ENCODE measurements around the gene ICAM3.
A peak's percentile ranks its signal among the peaks of the same experiment; 100 is the strongest.
"Not testable (repeated sequence)": the region's sequence is repeated elsewhere in the genome, so short reads cannot be mapped to it uniquely, and the experiment has no call there.

ICAM3 gene, protein sequence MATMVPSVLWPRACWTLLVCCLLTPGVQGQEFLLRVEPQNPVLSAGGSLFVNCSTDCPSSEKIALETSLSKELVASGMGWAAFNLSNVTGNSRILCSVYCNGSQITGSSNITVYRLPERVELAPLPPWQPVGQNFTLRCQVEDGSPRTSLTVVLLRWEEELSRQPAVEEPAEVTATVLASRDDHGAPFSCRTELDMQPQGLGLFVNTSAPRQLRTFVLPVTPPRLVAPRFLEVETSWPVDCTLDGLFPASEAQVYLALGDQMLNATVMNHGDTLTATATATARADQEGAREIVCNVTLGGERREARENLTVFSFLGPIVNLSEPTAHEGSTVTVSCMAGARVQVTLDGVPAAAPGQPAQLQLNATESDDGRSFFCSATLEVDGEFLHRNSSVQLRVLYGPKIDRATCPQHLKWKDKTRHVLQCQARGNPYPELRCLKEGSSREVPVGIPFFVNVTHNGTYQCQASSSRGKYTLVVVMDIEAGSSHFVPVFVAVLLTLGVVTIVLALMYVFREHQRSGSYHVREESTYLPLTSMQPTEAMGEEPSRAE

DNA sequence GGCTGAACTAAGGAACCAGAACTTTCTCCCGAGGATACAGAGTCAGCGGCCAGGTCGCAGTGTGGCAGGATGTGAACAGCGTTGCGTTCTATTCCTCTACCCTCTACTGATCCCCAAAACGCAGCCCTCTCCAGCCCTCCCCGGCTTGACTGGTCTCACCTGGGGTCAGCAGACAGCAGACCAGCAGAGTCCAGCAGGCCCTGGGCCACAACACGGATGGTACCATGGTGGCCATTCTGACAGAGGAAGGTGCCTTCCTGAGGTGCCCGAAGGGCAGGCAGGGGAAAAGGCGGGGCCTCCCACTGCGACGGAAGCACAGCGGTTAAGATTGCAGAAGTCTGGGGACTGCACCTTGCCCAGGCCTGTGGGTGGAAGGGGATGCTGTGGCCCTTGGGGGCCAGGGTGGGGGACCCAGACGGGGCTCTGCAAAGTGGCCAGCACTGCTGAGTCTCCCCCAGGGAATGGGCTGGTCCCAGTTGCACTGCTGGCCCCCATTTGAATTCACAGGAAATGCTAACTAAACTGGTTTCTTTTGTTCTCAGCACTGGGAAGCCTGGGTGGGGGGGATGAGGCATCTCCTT is at the start of gene ICAM3:
Gene ICAM3, minus strand, starts transcription at position 245 of the 581 bp plus-strand sequence. Its CDS starts 10 bp downstream, at position 235.
- DNase-seq = peak; percentile 64 to 68

DNA sequence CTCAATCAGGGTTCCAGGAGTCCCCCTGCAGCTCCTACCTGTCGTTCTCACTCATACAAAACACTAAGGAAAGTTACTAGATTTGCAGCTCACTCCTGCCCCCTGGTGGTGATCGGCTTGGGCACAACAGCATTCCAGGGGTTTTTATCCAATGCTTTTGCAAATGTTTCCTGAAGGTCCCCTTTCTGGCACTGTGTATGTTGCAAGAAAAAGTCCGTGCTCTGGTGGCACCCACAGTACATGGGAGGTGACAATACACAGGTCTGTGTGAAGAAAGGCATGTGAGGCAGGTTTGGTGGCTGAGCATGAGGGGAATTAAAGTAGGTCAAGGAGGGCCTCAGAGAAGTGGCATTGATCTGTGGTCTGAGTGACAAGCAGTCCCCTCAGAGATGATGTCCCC is 49.5 kb upstream of the ICAM3 start:
- DNase-seq = peak; percentile 76 to 83

DNA sequence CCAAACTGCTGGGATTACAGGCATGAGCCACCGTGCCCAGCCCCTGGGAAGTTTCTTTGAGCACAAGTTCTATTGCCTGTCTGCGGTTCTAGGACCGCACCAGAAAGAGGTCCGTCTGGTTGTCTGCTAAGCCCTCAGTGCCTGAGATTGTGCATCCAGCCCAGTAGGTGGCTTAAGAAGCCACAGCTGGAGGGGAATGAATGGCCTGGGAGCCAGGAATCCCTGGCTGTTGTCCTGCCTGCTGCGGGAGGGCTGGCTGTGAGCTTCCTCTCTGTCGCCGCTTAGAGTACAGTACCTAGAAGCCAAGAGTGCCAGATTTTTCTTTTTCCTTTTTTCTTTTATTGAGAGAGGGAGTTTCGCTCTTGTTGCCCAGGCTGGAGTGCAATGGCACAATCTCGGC is 45.2 kb upstream of the ICAM3 start:
- DNase-seq = no peak

DNA sequence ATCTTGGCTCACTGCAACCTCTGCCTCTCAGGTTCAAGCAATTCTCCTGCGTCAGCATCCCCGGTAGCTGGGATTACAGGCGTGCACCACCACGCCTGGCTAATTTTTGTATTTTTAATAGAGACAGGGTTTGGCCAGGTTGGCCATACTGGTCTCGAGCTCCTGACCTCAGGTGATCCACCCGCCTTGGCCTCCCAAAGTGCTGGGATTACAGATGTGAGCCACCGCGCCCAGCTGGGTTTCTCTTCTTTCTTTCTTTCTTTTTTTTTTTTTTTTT is 43.7 kb upstream of the ICAM3 start:
- not testable (repeated sequence) for DNase-seq

DNA sequence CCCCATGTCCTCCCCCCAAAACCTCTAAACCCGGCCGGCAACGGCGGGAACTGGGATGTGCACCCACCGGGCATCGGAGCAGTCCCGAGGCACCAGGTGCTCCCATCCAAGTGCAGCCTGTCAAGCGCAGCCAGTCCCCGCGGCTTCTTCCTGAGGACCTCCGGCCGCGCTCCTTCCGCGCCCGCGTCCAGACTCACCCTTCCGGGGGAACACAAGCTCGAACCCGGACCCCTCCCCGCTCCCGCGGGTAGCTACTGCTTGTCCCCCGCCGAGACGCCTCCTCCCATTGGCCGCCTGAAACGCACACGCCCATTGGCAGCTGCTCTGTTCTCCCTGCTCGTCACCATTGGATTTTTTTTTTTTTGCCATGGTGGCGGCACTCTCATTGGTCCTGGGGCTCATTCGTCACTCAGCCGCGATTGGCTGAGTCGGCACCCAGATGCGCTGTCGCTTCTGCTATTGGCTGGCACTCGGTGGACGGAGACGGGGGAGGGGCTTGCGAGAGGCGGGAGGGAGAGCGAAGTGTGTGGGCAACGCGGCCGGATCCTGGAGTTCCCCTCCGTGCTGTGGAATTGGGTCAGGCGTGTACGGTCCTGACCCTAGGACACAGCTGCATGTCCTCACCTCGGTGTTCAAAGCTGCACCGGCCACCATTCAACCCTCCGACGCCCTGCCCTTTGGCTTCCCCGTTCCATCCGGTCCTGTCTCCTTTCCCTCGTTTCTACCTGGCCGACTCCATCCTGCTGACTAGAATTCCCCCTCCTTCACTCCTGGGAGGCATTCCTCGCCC is 41.1 kb upstream of the ICAM3 start, which contains the start of gene TYK2:
Gene TYK2, minus strand, starts transcription at position 260 of the 790 bp plus-strand sequence. CDS start 2,166 bp downstream, outside the sequence.
- DNase-seq = peak; percentile 97 to 98

DNA sequence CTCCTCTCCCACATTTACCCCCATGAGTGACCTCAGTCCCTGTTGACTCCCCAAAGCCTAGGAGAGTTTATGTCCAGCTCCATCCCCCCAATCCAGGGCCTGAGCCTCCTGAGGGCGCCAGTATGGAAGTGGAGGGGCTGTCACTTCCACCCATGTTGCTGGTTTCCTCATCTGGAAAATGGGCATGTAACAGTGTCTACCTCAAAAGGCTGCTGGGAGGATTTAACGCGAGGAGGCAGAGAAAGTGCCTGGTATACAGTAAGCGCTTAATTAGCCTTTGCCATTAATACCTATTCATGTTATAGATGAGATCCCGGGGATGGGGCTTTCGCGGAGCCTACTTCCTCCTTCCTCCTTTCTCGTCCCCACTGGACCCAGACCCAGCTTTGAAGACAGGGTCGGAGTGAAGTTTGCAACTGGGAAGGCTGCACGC is 40.5 kb upstream of the ICAM3 start:
- no peak for DNase-seq

DNA sequence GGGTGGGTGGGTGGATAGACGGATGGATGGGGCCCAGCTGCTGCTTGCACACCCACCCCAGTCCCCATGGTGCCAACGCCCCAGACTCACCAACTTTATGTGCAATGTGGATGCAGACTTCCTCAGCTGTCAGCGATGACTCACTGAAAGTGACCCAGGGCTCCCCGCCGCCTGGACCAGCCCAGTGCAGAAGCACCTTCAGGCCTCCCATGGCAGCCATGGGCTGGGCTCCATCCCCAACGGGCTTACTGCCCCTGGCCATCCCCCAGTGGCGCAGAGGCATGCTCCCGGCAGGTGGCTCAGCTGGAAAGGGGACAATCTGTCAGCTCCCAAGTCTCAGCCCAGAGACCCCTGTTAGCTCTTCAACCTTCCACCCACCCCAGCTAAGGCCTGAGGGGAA is 38.7 kb upstream of the ICAM3 start:
- no peak for DNase-seq

DNA sequence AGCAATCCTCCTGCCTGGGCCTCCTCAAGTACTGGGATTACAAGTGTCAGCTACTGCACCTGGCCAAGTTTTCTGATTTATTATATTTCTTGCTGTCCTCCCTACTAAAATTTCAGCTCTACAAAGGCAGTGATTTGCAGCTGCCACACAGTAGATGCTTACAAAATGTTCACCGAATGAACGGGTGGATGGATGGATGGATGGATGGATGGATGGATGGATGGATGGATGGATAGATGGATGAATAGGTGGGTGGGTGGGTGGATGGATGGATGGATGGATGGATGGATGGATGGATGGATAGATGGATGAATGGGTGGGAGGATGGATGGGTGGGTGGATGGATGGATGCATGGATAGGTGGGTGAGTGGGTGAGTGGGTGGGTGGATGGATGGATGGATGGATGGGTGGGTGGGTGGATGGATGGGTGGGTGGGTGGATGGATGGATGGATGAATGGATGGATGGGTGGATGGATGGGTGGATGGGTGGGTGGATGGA is 37.8 kb upstream of the ICAM3 start:
- DNase-seq = not testable (repeated sequence)

DNA sequence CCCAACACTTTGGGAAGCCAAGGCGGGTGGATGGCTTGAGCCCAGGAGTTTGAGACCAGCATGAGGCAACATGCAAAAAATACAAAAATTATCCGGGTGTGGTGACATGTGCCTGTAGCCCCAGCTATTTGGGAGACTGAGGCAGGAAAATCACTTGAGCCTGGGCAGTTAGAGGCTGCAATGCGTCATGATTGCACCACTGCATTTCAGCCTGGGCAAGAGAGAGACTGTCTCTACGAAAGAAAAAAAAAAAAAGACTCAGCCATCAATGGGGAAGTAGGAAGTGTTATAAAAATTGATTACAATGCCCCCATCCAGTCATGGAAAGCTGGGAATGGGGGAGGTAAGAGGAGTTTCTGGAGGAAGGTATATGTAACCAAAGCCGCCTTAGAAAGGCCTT is 35.5 kb upstream of the ICAM3 start:
- no peak for DNase-seq

DNA sequence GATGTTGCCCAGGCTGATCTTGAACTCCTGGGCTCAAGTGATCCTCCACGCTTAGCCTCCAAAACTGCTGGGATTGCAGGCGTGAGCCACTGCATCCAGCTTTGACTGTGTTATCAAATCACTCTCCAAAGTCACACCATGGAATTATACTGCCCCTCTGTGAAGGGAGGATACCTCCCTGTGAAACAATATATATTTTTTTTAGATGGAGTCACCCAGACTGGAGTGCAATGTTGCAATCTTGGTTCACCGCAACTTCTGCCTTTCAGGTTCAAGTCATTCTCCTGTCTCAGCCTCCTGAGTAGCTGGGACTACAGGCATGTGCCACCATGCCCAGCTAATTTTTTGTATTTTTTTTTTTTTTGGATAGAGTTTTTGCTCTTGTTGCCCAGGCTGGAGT is 33.3 kb upstream of the ICAM3 start:
- peak in 1 of 2 donors; percentile 54 for DNase-seq

DNA sequence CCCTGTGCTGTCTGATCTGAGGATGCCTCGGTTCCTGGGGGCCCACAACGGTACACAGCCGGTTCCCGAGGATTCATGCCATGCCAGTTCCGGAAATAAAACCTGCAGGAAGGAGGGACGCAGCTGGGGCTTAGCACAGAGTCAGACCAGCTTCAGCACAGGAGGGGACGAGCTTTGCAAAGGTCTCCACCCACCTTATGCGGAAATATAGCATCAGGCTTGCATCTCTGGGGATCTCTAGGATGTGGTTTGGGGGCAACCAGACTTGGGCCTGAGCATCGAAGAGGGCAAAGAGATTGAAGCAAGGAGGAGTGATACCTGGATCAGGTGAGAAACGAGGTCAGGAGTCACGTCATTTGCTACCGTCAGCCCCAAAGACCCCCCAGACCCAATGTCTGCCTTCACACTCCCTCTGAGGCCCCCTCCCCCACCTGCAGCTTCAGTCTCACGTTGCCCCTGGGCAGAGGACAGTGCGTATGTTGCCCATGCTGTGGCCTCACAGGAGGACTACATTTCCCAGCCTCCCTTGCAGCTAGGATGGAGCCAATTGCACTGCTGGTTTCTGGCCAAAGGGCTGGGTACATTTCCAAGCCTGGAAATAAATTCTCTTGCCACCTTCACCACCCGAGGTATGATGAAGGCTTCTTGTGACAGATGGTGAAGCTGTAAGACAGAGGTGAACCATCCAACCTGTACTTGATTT is 28.8 kb upstream of the ICAM3 start:
- DNase-seq = no peak

DNA sequence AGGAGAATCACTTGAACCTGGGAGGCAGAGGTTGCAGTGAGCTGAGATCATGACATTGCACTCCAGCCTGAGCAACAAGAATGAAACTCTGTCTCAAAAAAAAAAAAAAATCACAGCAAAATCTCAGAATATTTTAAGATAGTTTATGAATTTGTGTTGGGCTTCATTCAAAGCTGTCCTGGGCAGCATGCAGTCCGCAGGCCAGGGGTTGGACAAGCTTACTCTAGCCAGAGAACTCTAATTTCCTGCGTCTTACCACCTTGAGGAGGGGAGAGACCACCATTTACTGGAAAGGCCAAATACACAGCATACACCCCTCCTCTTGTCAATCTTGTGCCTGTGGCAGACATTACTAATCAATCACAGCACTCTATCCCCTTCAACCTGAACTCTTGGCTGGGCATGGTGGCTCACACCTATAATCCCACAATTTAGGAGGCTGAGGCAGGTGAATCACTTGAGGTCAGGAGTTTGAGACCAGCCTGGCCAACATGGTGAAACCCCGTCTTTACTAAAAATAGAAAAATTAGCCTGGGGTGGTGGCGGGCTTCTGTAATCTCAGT is 27.6 kb upstream of the ICAM3 start:
- not testable (repeated sequence) for DNase-seq

DNA sequence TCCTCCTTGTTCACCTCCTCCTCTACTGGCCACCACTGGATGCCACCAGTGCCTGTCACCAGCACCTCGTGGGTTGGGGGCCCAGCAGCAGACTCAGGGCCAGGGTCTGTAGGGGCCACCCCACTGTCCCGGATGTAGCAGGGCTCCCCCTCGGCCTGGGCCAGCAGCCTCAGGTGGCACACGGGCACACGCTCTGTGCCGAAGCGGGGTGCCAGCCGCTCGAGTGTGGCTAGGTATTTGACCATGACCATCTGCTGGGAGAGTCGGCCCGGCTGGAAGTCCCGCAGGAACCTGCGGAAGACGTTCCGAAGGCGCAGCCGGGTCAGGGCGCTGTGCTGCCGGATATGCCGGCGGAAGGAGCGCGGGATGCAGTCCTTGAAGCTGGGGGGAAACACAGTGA is 26.1 kb upstream of the ICAM3 start:
- DNase-seq = no peak

DNA sequence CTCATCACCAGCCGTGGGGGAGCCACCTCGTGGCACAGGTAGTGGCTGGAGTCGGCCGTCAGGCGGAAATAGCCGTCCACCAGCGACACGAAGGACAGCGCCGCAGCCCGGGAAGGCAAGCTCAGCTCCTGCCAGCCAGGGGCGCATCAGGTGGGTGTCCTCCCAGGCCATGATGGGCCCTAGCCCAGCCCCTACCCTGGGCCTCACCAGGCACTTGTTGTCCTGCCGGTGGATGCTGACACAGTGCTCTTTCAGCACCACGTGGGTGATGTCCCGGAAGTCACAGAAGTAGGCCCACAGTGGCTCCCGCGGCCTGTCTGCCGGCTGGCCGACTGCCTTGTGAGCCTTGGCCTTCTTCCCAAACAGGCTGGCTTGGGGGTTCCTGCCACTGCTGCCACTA is 25.2 kb upstream of the ICAM3 start:
- no peak for DNase-seq

DNA sequence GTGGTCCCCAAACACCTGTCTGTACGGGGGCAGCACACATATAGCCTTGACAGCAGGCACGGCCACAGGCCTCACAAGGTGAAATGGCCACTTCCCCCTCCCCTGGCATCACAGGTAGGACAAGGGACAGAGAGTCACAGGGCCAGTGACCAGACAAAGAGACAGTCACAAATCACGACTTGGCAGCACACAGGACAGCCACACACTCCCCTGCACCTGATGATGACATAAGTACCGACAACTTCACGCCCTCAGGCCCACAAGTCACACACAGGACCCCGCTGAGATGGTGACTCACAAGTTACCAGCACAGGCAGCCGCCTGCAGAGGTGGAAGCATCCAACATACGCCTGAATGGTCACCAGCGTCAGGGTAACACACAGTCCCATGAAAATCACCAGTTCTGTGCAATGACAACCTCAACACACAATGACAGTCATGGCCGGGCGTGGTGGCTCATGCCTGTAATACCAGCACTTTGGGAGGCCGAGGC is 24.4 kb upstream of the ICAM3 start:
- no peak for DNase-seq

DNA sequence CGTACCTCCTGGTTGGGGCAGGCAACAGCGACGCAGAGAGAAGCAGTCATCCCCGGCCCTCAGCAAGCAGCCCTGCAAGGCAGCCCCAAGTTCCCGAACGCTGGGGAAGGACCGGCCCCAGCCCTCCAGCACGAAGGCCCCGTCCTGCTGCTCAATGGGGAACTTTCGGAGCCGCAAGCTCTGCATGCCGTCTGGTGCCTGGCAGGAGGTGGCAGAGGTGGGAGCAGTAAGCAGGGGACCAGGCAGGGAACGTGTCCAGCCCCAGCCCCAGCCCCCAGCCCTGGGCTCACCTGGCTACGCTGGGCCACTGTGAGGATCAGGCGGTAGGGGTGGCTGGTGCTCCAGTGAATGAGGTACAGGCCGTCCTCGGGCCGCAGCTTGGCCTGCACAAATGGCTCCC is 22.8 kb upstream of the ICAM3 start:
- DNase-seq = no peak

DNA sequence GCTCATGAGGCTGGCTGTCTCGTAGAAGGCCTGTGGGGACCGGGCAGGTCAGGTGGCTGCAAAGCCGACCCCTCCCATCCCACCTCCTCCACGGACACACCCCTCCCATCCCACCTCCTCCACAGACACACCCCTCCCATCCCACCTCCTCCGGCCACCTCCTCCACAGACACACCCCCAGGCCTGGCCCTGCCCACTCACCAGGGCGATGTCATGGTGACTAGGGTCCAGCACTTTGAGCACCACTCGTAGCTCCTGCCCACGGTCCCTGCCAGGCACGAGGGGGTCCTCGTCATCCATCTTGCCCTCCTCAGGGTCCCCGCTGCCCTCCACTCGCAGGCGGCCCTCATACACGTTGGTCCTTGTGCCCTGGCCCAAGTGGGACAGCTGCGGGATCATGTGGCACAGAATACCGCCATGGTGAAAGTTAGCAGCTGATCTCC is 22.2 kb upstream of the ICAM3 start:
- DNase-seq = no peak

DNA sequence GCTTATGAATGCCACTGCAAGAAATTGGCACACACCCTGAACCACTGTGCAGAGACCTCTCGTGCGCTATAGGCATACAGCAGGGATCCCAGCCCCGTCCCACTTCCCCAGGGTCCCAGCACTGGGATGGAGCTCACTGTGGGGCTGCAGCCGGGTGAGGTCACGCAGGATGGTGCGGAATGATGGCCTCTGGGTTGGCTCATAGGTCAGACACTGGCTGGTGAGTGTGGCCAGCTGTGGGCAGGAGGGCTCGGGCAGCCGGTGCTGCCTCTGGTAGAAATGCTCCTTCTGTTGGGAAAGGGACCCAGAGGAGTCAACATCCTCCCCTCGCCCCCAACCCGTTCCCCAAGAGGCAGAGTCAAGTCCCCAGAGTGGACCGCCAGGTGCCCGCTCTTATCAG is 17.0 kb upstream of the ICAM3 start:
- no peak for DNase-seq

DNA sequence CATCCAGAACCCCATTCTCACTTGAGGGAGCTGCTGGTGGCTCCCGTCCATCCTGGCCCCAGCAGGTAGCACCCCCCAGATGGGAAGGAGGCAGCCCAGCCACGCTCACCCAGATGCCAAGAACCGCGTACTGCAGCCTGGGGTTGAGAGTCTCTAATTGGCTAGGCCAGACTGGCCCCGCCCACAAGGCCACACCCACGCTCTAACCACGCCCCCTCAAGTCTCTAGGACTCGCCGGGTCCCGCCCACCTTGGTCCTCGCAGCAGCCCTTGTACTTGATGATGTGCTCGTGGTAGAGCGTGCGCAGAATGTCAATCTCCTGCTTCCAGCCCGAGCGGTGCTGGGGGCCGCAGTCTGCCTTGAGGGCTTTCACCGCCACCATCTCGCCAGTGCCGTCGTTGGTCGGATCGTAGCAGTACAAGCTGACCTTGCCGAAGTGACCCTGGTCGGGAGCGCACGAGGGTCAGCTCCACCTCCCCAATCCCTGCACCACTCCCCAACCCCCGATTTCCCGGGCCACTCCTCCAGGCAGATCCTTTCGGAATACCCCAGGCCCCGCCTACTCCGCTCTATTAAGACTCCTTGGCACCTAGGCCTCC is 14.5 kb upstream of the ICAM3 start:
- peak; percentile 33 to 42 for DNase-seq

DNA sequence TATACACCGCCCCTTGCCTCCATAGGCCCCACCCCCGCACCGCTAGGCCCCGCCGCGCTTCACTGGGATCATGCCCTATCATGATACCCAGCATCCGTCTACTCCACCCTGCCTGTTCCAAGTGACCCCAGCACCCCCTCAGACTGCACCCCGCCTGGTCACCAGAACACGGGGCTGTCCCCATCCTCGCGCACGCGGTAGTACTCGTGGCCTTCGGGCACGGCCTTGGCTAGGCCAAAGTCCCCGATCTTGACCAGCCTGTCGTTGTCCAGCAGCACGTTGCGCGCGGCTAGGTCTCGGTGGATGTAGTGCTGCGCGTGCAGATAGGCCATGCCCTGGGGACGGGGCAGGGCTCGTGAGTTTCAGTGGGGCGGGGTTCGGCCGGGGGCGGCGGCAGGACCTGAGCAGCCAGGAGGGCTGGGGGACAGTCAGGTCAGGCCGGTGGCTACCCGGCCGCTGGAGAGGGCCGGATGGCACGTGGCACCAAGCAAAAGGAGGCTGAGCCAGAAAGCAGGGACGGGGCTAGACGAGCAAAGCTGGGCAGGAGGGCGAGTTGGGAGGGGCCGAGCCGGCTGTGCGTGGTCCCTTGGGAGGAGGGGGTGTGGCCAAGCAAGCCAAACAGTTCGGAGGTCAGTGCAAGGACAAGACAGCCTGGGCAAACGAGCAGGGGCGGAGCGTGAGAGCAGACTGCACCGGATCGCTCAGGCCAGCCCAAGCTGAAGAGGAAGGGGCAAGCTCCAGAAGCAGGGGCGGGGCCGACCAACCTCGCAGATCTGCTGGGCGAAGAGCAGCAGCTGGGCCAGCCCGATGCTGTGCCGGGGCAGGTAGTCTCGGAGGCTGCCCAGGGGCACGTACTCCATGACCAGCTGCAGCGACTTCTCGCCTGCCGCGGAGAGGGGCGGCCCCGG is 13.6 kb upstream of the ICAM3 start:
- no peak for DNase-seq
